Fibroblast of lung (primary cell): ENCODE data around the gene CDH10.

Experiments
- CTCF ChIP-seq, 2 donors: IDR thresholded peaks in 1 of 2; conservative IDR thresholded peaks in 1 of 2; 1 replicate in 1 of 2; 2 replicates in 1 of 2; pipeline ENCODE4 v1.5.1; 2011 to 2012; ENCODE audit warnings: low read length in 2 of 2, control low read depth in 1 of 2, inconsistent platforms in 1 of 2, low read depth in 1 of 2, mild to moderate bottlenecking in 1 of 2
- EZH2 ChIP-seq: IDR thresholded peaks from 2 replicates; pipeline ENCODE4 v1.5.1; 2012; ENCODE audit warnings: low read length, control low read depth, mild to moderate bottlenecking; ENCODE audit errors: missing control alignments

DNA sequence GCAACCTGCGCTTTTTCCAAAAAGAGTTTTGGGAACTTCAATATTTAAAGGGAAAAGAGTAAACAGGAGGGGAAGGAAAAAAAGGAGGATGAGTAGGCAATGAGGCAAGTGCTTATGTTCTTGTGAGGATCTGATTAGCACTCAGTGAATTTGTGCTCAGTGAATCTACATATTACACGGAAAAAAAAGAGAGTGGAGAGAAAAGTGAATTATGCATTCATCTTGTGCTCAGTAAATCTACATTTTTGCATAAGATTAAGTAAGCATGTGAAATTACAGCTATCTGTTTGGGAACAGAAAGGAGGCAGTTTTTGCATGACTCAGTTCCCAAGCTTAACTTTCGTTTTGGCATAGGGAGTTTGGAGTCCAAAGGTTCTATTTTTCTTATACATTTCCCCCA, 170.1 kb downstream of the CDH10 start:
- TF ChIP-seq CTCF (conservative IDR thresholded peaks at IDR 0.05 in 1 of 2, IDR thresholded peaks at IDR 0.05 in 1 of 2; ENCODE audit: low read depth in 1 of 2, low read length in 2 of 2): no peak
- no peak for TF ChIP-seq EZH2
